K562 (cell line): ENCODE measurements around the gene PAF1. TPM values are rescaled to one million over a fixed set of nuclear protein-coding genes. Genes with fewer than 3 reads are reported as not detected.

Experiments
- CLOCK ChIP-seq: fragments of 250-450 bp; sonication (Bioruptor Pico); IDR thresholded peaks from 2 replicates; pipeline ENCODE4 v1.4.0; 2020; ENCODE audit warnings: mild to moderate bottlenecking, moderate library complexity, borderline replicate concordance
- CSDE1 ChIP-seq, 2 experiments: fragments of 450-650 bp; IDR thresholded peaks; 2 replicates each; pipeline ENCODE4 v1.6.1; 2016; ENCODE audit warnings: mild to moderate bottlenecking in 1 of 2
- ESRRB ChIP-seq: fragments of 250-450 bp; sonication (Bioruptor Pico); IDR thresholded peaks from 2 replicates; pipeline ENCODE4 v1.5.0; 2020; ENCODE audit warnings: mild to moderate bottlenecking, moderate library complexity, borderline replicate concordance
- FOS ChIP-seq: IDR thresholded peaks from 3 replicates; pipeline ENCODE4 v1.6.1; 2011; ENCODE audit not compliant: insufficient read length; ENCODE audit errors: extremely low read depth
- MYBL2 ChIP-seq, 2 experiments: fragments of 450-650 bp in 1 of 2; sonication (generic) in 1 of 2; formaldehyde crosslinking in 1 of 2; IDR thresholded peaks; 2 replicates each; pipeline versions ENCODE4 v1.6.1 to v1.8.1; 2017 to 2022; ENCODE audit warnings: borderline replicate concordance in 1 of 2, inconsistent platforms in 1 of 2, low read depth in 1 of 2, mild to moderate bottlenecking in 1 of 2, missing genetic modification reagents in 1 of 2, moderate library complexity in 1 of 2
- NONO ChIP-seq, 2 experiments: fragments of 200-400 bp in 1 of 2; fragments of 450-650 bp in 1 of 2; formaldehyde crosslinking in 1 of 2; IDR thresholded peaks; 2 replicates each; pipeline ENCODE4 v1.6.1; 2017; ENCODE audit warnings: low read depth in 2 of 2, mild to moderate bottlenecking in 2 of 2, moderate library complexity in 2 of 2, low read length in 1 of 2
- POLR2G ChIP-seq: fragments of 200-400 bp; formaldehyde crosslinking; IDR thresholded peaks from 2 replicates; pipeline ENCODE4 v1.6.1; 2017; ENCODE audit warnings: low read depth, mild to moderate bottlenecking, antibody characterized with exemption, low read length, moderate library complexity
- TEAD1 ChIP-seq, 2 experiments: fragments of 450-650 bp in 1 of 2; sonication (generic) in 1 of 2; formaldehyde crosslinking; IDR thresholded peaks; 2 replicates each; pipeline versions ENCODE4 v1.4.0 to v1.8.0; 2020 to 2022; ENCODE audit warnings: mild to moderate bottlenecking in 2 of 2, missing genetic modification reagents in 1 of 2
- ZFPM2 ChIP-seq: fragments of 250-450 bp; sonication (Bioruptor Pico); IDR thresholded peaks from 2 replicates; pipeline ENCODE4 v1.5.1; 2022; ENCODE audit warnings: mild to moderate bottlenecking
- ZNF197 ChIP-seq: fragments of 200-800 bp; sonication (Bioruptor generic); IDR thresholded peaks from 2 replicates; pipeline ENCODE4 v1.6.1; 2016; ENCODE audit warnings: low read depth, missing genetic modification characterization, missing compliant biosample characterization
- polyA plus RNA-seq, 8 experiments: library from polyadenylated mRNA; depleted of rRNA in 4 of 8; stranded (reverse) in 5 of 8; unstranded in 3 of 8; fragments of >200 nt; fragmentation: Nextera tagmentation in 2 of 8; fragmentation: Illumina TruSeq in 1 of 8; extraction: Ambion mirVana in 2 of 8; extraction: Trizol in 1 of 8; gene quantifications; 2 replicates each; pipeline versions ENCODE4 v1.2.1 to v1.2.3, GENCODE V29; 2011 to 2014; ENCODE audit warnings: inconsistent platforms in 1 of 8, missing spikeins in 1 of 8
- total RNA-seq, 7 experiments: library from RNA; depleted of rRNA in 6 of 7; stranded (reverse); fragments of >200 nt in 6 of 7; fragmentation: Illumina TruSeq in 2 of 7; extraction: Trizol in 2 of 7; gene quantifications; 2 replicates each; pipeline versions ENCODE4 v1.2.1 to v1.2.3, GENCODE V29; 2011 to 2021; ENCODE audit warnings: low replicate concordance in 1 of 7
- TF ChIP-seq, protein P1 (sequence below): fragments of 450-650 bp; formaldehyde crosslinking; IDR thresholded peaks from 2 replicates; pipeline ENCODE4 v1.4.0; 2022; ENCODE audit warnings: missing genetic modification characterization
- TF ChIP-seq, protein P2 (sequence below), 3 experiments: IDR thresholded peaks in 2 of 3; conservative IDR thresholded peaks in 1 of 3; 2 replicates each; pipeline ENCODE4 v1.5.1; 2011 to 2012; ENCODE audit warnings: low read length in 3 of 3, mild to moderate bottlenecking in 3 of 3, control low read depth in 2 of 3, improper control_type of control experiment in 1 of 3, inconsistent platforms in 1 of 3, low read depth in 1 of 3, mixed read lengths in 1 of 3, moderate library complexity in 1 of 3; ENCODE audit not compliant: insufficient read depth in 2 of 3
- TF ChIP-seq, protein P3 (sequence below): fragments of 450-650 bp; IDR thresholded peaks from 2 replicates; pipeline ENCODE4 v1.6.1; 2016; ENCODE audit warnings: antibody characterized with exemption

PAF1 gene
- total and polyA plus RNA-seq, 9 of the 15 experiments (the other 6 are each of a cell fraction or from before 2014, with no cell fraction given), result 1.5 to 45.0 (median 33.8) TPM

GRCh38 chr19:39381910-39382611 lies 8.8 kb downstream of the PAF1 start (continued):
- TF ChIP-seq, protein P1, sequence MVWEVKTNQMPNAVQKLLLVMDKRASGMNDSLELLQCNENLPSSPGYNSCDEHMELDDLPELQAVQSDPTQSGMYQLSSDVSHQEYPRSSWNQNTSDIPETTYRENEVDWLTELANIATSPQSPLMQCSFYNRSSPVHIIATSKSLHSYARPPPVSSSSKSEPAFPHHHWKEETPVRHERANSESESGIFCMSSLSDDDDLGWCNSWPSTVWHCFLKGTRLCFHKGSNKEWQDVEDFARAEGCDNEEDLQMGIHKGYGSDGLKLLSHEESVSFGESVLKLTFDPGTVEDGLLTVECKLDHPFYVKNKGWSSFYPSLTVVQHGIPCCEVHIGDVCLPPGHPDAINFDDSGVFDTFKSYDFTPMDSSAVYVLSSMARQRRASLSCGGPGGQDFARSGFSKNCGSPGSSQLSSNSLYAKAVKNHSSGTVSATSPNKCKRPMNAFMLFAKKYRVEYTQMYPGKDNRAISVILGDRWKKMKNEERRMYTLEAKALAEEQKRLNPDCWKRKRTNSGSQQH (CRISPR knock-in tag), result 0 out of 2 replicates have a peak, but pooled peaks have one; percentile 49
- TF ChIP-seq ZNF197 (no peak), NONO (IDR thresholded peaks at IDR 0.05; ENCODE audit: low read depth in 2 of 2, low read length in 1 of 2) (no peak), ZFPM2 (no peak), FOS (no peak), MYBL2 (IDR thresholded peaks at IDR 0.05; ENCODE audit: low read depth) (no peak), MYBL2 (CRISPR knock-in tag; IDR thresholded peaks at IDR 0.05; ENCODE audit: borderline replicate concordance) (no peak), TEAD1 (CRISPR knock-in tag; IDR thresholded peaks at IDR 0.05) (peak; percentile 83 to 85; a peak in 3 of 4 replicates), CSDE1 (IDR thresholded peaks at IDR 0.05) (no peak), ESRRB (CRISPR knock-in tag) (no peak), POLR2G (no peak), CLOCK (CRISPR knock-in tag) (no peak)
- TF ChIP-seq, protein P2, sequence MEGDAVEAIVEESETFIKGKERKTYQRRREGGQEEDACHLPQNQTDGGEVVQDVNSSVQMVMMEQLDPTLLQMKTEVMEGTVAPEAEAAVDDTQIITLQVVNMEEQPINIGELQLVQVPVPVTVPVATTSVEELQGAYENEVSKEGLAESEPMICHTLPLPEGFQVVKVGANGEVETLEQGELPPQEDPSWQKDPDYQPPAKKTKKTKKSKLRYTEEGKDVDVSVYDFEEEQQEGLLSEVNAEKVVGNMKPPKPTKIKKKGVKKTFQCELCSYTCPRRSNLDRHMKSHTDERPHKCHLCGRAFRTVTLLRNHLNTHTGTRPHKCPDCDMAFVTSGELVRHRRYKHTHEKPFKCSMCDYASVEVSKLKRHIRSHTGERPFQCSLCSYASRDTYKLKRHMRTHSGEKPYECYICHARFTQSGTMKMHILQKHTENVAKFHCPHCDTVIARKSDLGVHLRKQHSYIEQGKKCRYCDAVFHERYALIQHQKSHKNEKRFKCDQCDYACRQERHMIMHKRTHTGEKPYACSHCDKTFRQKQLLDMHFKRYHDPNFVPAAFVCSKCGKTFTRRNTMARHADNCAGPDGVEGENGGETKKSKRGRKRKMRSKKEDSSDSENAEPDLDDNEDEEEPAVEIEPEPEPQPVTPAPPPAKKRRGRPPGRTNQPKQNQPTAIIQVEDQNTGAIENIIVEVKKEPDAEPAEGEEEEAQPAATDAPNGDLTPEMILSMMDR (IDR thresholded peaks at IDR 0.05 in 2 of 3, conservative IDR thresholded peaks at IDR 0.05 in 1 of 3; ENCODE audit: insufficient read depth in 2 of 3, low read depth in 1 of 3, low read length in 3 of 3), result no peak
- TF ChIP-seq, protein P3, sequence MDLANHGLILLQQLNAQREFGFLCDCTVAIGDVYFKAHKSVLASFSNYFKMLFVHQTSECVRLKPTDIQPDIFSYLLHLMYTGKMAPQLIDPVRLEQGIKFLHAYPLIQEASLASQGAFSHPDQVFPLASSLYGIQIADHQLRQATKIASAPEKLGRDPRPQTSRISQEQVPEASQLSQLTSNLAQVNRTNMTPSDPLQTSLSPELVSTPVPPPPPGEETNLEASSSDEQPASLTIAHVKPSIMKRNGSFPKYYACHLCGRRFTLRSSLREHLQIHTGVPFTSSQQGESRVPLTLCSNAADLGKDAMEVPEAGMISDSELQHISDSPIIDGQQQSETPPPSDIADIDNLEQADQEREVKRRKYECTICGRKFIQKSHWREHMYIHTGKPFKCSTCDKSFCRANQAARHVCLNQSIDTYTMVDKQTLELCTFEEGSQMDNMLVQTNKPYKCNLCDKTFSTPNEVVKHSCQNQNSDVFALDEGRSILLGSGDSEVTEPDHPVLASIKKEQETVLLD, result no peak; the same call in 1 of the 2 replicates
